Mammary epithelial cell (primary cell): Measurements from ENCODE around the gene C1orf174.

Experiments
- EZH2 ChIP-seq: IDR thresholded peaks from 2 replicates; pipeline ENCODE4 v1.6.1; 2012; ENCODE audit warnings: low read length, inconsistent platforms, borderline replicate concordance
- TF ChIP-seq, protein P1 (sequence below), 2 donors: IDR thresholded peaks in 1 of 2; conservative IDR thresholded peaks in 1 of 2; 2 replicates each; pipeline ENCODE4 v1.5.1; 2011 to 2012; ENCODE audit warnings: inconsistent platforms in 2 of 2, low read length in 2 of 2, mild to moderate bottlenecking in 2 of 2, control low read depth in 1 of 2, low read depth in 1 of 2; ENCODE audit not compliant: insufficient read depth in 1 of 2; ENCODE audit errors: extremely low read depth in 1 of 2

DNA sequence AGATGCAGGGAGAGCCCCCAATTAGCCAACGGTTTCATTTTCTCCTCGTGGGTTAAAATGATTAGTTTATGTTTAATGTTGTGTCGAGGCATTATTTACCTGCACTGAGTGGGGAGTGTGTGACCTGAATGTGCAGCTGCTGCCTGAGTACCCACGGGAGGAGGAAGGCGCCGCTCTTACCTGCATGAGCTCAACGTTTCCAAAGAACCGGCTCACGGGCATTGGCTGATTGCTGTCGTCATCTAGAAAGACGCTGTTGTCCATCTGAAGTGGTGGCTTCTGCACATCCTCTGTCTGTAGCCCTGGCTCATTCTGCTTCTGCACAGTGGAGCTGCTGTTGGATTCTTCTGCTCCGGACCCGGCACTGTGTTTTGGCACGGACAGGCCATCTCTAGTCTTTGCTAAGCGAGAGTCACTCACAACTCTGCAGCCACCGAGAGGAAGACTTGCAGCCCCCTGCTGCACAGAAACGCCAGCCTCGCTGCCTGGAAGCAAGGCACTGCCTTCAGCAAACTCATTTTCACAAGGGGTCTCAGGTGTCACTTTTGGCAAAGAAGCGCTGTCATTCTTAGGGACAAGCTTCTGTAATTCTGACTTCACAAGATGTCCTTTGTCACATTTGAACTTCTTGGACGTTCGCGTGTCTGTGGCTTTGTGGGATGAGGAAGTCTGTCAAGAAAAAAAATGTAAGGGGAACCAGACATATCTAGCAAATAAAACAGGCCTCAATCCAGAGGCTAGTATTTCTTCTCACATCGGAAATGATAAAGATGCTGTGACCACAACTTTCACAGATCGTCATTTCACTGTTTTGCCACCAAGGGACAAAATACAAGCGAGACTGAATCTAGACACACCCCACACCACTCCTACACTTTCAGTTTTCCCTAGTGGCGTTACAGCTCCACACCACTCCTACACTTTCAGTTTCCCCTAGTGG, 9.4 kb downstream of the C1orf174 start:
- TF ChIP-seq EZH2 = no peak
- TF ChIP-seq, protein P1, sequence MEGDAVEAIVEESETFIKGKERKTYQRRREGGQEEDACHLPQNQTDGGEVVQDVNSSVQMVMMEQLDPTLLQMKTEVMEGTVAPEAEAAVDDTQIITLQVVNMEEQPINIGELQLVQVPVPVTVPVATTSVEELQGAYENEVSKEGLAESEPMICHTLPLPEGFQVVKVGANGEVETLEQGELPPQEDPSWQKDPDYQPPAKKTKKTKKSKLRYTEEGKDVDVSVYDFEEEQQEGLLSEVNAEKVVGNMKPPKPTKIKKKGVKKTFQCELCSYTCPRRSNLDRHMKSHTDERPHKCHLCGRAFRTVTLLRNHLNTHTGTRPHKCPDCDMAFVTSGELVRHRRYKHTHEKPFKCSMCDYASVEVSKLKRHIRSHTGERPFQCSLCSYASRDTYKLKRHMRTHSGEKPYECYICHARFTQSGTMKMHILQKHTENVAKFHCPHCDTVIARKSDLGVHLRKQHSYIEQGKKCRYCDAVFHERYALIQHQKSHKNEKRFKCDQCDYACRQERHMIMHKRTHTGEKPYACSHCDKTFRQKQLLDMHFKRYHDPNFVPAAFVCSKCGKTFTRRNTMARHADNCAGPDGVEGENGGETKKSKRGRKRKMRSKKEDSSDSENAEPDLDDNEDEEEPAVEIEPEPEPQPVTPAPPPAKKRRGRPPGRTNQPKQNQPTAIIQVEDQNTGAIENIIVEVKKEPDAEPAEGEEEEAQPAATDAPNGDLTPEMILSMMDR (conservative IDR thresholded peaks at IDR 0.05 in 1 of 2, IDR thresholded peaks at IDR 0.05 in 1 of 2; ENCODE audit: extremely low read depth in 1 of 2, insufficient read depth in 1 of 2, low read depth in 1 of 2, low read length in 2 of 2) = no peak
